Thyroid gland (tissue), 4 donors: Measurements from ENCODE around the gene SGSH. TPM values are rescaled to one million over a fixed set of nuclear protein-coding genes. Genes with fewer than 3 reads are reported as not detected.

Experiments used
- DNase-seq, 2 donors: peaks; one replicate each; pipeline ENCODE4 v3.0.0-alpha.2; 2019
- H3K27ac ChIP-seq, 3 donors: fragments of 200-600 bp; sonication (generic); 1 replicate in 2 of 3; 2 replicates in 1 of 3; pipeline ENCODE4 v1.5.1; 2016 to 2019; ENCODE audit warnings: mild to moderate bottlenecking in 1 of 3, moderate library complexity in 1 of 3
- H3K27me3 ChIP-seq: fragments of 200-600 bp; sonication (generic); one replicate; pipeline ENCODE4 v1.5.1; 2019
- H3K36me3 ChIP-seq, 2 donors: fragments of 200-600 bp; sonication (generic); one replicate each; pipeline ENCODE4 v1.5.1; 2016 to 2019
- H3K4me1 ChIP-seq, 2 donors: fragments of 200-600 bp; sonication (generic); one replicate each; pipeline ENCODE4 v1.5.1; 2017 to 2019
- H3K4me3 ChIP-seq, 3 donors: fragments of 200-600 bp; sonication (generic); replicated peaks in 1 of 3; 1 replicate in 2 of 3; 2 replicates in 1 of 3; pipeline ENCODE4 v1.5.1; 2016; ENCODE audit warnings: mild to moderate bottlenecking in 1 of 3
- H3K9me3 ChIP-seq: fragments of 200-600 bp; sonication (generic); one replicate; pipeline ENCODE4 v1.5.1; 2017
- POLR2A ChIP-seq, 2 donors: fragments of 450-650 bp; IDR thresholded peaks; one replicate each; pipeline ENCODE4 v1.6.1; 2017; ENCODE audit warnings: antibody characterized with exemption in 2 of 2, mild to moderate bottlenecking in 2 of 2, moderate library complexity in 1 of 2
- WGBS, 2 donors: methylation state at CpG; one replicate each; pipeline ENCODE4 v1.1.5; 2017; 5-methylcytosine and 5-hydroxymethylcytosine counted together
- intact Hi-C: fragments of 100-400 bp; cut with DNase I; formaldehyde crosslinking; loops from one replicate; pipeline ENCODE4 v1.15.1; 2023
- total RNA-seq, 4 donors: library from RNA; depleted of rRNA; stranded (reverse); fragments of >200 nt; gene quantifications; one replicate each; pipeline ENCODE4 v1.2.3, GENCODE V29; 2016
- TF ChIP-seq, protein P1 (sequence below), 6 experiments: fragments of 200-600 bp in 3 of 6; fragments of 450-650 bp in 3 of 6; sonication (generic) in 3 of 6; IDR thresholded peaks; one replicate each; pipeline ENCODE4 v1.5.1; 2016 to 2019; ENCODE audit warnings: antibody characterized with exemption in 6 of 6, mild to moderate bottlenecking in 2 of 6, inconsistent platforms in 1 of 6, moderate library complexity in 1 of 6

SGSH gene
- total RNA-seq, 4 donors from 2014 or later: 31.8 to 48.5 (median 38.2) TPM

- TF ChIP-seq POLR2A (IDR thresholded peaks at IDR 0.05): no peak
- TF ChIP-seq, protein P1, sequence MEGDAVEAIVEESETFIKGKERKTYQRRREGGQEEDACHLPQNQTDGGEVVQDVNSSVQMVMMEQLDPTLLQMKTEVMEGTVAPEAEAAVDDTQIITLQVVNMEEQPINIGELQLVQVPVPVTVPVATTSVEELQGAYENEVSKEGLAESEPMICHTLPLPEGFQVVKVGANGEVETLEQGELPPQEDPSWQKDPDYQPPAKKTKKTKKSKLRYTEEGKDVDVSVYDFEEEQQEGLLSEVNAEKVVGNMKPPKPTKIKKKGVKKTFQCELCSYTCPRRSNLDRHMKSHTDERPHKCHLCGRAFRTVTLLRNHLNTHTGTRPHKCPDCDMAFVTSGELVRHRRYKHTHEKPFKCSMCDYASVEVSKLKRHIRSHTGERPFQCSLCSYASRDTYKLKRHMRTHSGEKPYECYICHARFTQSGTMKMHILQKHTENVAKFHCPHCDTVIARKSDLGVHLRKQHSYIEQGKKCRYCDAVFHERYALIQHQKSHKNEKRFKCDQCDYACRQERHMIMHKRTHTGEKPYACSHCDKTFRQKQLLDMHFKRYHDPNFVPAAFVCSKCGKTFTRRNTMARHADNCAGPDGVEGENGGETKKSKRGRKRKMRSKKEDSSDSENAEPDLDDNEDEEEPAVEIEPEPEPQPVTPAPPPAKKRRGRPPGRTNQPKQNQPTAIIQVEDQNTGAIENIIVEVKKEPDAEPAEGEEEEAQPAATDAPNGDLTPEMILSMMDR (IDR thresholded peaks at IDR 0.05): no peak
- Histone ChIP-seq H3K9me3 (no peaks in the 10 kb centered on the region), H3K36me3 (peaks cover 21 to 25% of the 10 kb centered on the region in 2 donors), H3K27ac (no peak overlapping the region), H3K4me1 (no peaks in the 10 kb centered on the region), H3K4me3 (no peak overlapping the region), H3K27me3 (no peaks in the 10 kb centered on the region)
- intact Hi-C loops: no loop called here
- DNase-seq: no peak
- WGBS, 2 donors: 89 to 92% methylated on average over 4 of the region's 4 CpGs
These were observed 8.9 kb upstream of the SGSH start for GRCh38 chr17:80229011-80229410.

GRCh38 chr17:80228477-80228876 is 8.3 kb upstream of the SGSH start:
- no peak for TF ChIP-seq POLR2A (IDR thresholded peaks at IDR 0.05)
- TF ChIP-seq, protein P1 (IDR thresholded peaks at IDR 0.05): no peak
- intact Hi-C loops: no loop called here
- Histone ChIP-seq H3K4me3 (no peak overlapping the region), H3K36me3 (peaks cover 21 to 25% of the 10 kb centered on the region in 2 donors), H3K4me1 (no peaks in the 10 kb centered on the region), H3K27ac (no peak overlapping the region), H3K9me3 (no peaks in the 10 kb centered on the region), H3K27me3 (no peaks in the 10 kb centered on the region)
- no peak for DNase-seq
- WGBS, 2 donors: 89 to 93% methylated on average over 14 of the region's 14 CpGs

DNA sequence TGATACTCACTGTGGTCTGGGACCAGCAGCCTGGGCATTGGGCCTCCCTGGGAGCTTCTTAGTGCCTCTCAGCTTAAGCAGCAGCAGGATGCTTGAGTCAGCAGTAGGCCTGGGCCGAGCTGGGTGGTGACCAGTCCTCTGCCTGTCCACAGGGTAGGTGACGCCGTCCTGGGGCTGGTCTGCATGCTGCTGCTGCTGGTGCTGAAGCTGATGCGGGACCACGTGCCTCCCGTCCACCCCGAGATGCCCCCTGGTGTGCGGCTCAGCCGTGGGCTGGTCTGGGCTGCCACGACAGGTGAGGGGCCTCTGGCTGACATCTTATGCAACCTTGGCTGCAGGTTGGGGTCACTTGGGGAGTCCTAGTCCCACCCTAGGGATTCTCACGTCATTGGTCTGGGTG is 7.5 kb upstream of the SGSH start:
- Histone ChIP-seq H3K9me3 (no peaks in the 10 kb centered on the region), H3K36me3 (peaks cover 14 to 17% of the 10 kb centered on the region in 2 donors), H3K27me3 (no peaks in the 10 kb centered on the region), H3K27ac (no peak overlapping the region), H3K4me3 (no peak overlapping the region), H3K4me1 (peaks cover 0 to 1% of the 10 kb centered on the region in 2 donors)
- TF ChIP-seq POLR2A (IDR thresholded peaks at IDR 0.05): no peak
- TF ChIP-seq, protein P1 (IDR thresholded peaks at IDR 0.05): no peak
- intact Hi-C loops: no loop called here
- 97% methylated on average over 10 to 11 of the region's 11 CpGs for WGBS, 2 donors
- DNase-seq: no peak

- Histone ChIP-seq H3K4me1 (peaks cover 0 to 5% of the 10 kb centered on the region in 2 donors), H3K4me3 (no peak overlapping the region), H3K36me3 (peaks cover 13% of the 10 kb centered on the region in 2 donors), H3K27ac (no peak overlapping the region), H3K27me3 (no peaks in the 10 kb centered on the region), H3K9me3 (no peaks in the 10 kb centered on the region)
- WGBS, 2 donors: 94 to 100% methylated on average over 2 to 4 of the region's 4 CpGs
- DNase-seq: no peak
- TF ChIP-seq, protein P1 (IDR thresholded peaks at IDR 0.05): no peak
- TF ChIP-seq POLR2A (IDR thresholded peaks at IDR 0.05): no peak
- intact Hi-C loops: no loop called here
These were observed 7.0 kb upstream of the SGSH start for GRCh38 chr17:80227156-80227555.

DNA sequence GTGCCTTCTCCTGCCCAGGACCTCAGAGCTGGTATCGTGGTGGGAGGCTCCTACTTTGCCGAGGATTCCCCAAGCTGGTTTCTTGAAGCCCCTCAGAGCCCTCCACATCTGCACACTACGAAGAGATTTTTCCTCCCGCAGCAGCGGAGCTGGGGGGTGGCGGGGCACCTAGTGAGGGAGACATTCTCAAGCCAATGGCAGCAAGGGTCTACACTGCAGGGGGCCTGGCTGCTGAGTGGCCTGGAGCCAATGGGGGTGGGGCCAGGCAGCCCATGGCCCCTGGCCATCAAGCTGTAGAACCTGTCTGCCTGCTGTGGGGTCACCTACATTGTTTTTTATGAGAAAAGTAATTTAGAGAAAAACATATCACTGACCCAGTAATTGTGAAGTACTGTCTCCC is 5.1 kb upstream of the SGSH start:
- Histone ChIP-seq H3K4me3 (no peak overlapping the region), H3K4me1 (peaks cover 11 to 15% of the 10 kb centered on the region in 2 donors), H3K27ac (no peak overlapping the region), H3K27me3 (no peaks in the 10 kb centered on the region), H3K9me3 (no peaks in the 10 kb centered on the region), H3K36me3 (peaks cover 11 to 13% of the 10 kb centered on the region in 2 donors)
- intact Hi-C loops: no loop called here
- no peak for DNase-seq
- 80 to 85% methylated on average over 5 to 6 of the region's 6 CpGs for WGBS, 2 donors
- TF ChIP-seq, protein P1 (IDR thresholded peaks at IDR 0.05): no peak
- no peak for TF ChIP-seq POLR2A (IDR thresholded peaks at IDR 0.05)
